ENCODE results near the gene KCNAB2.

KCNAB2 gene

DNA sequence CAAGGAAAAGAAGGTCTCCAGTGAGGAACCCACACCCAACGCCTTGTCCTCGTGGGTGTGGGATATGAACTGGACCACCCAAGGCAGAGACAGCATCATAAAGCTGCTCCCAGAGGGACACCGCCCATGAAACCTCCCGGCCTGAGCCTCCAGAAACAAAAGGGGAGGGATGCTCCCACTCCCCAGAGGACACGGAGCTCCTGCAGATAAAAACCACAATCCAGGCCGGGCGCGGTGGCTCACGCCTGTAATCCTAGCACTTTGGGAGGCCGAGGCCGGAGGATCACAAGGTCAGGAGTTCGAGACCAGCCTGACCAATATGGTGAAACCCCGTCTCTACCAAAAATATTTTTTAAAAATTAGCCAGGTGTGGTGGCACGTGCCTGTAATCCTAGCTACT lies 68.1 kb downstream of the KCNAB2 start:
- no peak for DNase-seq

DNA sequence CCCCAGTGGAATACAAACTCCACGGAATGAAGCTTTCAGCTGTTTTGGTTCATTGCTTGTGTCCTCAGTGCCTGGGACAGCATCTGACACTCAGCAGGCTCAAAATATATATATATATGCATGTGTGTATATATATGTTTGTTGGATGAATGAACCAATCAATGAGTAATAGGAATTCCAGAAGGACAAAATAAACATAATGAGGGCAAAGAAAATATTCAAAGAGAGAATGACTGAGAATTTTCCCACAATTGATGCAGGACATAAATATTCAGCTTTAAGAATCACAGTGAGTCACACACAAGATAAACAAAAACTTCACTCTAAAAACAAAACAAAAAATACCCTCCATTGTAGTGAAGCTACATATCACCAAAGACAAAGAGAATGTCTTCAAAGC lies 70.4 kb downstream of the KCNAB2 start:
- DNase-seq, result no peak

DNA sequence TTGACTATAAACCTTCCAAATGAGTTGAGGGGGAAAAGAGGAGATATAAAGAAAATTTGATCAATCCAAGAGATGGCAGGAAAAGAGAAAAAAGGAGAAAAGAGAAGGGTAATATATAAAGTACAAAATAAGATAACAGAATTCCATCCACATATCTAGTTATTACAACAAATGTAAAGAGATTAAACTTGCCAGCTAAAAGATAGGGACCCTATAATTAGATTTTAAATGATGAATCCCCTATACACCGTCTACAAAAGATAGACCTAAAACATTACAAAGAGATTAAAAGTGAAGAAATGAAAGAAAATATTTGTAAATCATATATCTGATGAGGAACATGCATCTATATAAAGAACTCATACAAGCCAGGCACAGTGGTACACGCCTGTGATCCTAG lies 71.4 kb downstream of the KCNAB2 start:
- DNase-seq, result no peak

DNA sequence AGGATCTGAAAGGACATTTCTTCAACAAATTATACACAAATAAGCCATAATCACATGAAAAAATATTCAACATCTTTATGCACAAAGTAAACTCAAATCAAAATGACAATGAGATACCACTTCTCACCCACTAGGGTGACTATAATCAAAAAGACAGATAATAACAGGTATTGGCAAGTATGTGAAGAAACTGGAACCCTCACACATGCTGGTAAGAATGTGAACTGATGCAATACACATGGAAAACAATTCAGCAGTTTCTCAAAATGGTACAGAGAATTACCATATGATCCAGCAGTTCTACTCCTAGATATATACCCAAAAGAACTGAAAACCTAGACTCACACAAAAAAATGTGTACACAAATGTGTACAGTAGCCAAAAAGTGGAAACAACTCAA lies 71.9 kb downstream of the KCNAB2 start:
- DNase-seq, result no peak

DNA sequence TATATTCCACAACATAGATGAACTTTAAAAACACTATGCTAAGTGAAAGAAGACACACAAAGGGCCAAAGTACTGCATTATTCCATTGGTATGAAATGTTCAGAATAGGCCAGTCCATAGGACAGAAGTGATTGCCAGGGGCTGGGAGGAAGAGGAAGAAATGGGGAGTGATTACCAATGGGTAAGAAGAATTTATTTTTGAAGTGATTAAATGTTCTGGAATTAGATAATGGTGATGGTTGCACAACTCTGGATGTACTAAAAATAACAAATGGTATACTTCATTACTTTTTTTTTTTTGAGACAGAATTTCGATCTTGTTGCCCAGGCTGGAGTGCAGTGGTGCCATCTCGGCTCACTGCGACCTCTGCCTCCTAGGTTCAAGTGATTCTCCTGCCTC lies 72.7 kb downstream of the KCNAB2 start:
- no peak for DNase-seq

DNA sequence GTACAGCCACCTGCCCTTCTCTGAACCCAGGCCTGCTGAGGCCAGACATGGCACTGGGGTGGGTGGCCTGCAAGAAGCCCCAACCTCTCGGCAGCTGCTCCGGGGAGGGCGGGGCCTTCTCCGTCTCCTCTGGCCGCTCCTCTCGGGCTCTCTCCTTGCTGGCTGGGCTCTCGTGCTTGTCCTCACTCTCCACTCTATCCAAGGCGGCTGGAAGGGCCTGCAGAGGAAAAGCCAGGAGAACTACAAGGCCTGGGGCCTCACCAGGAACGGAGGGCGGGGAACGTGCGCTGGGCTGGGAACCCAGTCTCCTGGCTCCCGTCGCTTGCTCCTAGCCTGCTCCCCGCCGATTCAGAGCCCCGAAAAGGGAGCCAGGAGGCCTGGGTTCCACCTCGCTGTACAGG lies 75.3 kb downstream of the KCNAB2 start:
- no peak for DNase-seq

DNA sequence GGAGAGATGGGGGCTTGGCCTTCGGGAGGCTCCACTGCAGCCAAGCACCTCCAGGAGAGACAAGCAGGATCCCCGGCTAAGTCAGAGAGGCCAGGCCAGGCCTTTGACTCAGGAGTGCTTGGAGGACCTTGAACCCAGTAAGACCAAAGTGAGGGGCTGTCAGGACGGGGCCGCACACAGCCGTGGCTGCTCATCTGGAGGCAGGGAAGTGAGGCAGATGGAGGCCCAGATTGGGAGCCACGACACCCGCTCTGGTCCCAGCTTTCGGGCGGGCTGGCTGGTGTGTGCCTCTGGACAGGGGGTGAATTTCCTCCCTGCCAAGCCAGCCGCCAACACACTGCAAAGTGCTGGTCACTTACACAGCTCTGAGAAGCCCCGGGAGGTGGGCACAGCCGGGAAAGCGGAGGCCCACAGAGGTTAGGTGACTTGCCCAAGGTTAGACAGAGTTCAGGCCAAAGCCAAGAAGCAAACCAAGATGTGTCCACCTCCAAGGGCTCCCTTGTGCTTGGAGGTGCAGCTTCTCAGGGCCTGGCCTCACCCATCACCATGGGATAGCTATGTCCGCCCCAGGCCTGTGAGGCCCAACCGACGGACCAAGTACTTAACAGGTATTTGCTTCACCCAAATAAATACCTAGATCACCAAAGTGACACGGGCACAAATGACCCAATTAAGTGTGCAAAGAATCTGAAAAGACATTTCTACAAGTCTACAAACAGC lies 76.1 kb downstream of the KCNAB2 start:
- DNase-seq, result no peak

DNA sequence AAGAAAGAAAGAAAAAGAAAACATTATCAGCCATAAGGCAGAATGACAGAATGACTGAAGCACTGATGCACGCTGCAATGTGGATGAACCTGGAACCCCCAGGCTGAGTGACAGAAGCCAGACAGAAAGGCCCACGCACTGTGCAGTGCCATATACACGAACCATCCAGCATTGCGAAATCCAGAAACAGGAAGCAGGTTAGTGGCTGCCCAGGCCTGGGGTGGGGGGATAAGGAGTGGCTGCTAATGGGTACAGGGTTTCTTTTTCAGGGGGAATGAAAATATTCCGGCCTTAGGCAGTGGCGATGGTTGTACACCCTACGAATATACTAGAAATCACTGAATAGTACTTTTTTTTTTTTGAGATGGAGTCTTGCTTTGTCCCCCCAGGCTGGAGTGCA lies 77.4 kb downstream of the KCNAB2 start:
- no peak for DNase-seq

DNA sequence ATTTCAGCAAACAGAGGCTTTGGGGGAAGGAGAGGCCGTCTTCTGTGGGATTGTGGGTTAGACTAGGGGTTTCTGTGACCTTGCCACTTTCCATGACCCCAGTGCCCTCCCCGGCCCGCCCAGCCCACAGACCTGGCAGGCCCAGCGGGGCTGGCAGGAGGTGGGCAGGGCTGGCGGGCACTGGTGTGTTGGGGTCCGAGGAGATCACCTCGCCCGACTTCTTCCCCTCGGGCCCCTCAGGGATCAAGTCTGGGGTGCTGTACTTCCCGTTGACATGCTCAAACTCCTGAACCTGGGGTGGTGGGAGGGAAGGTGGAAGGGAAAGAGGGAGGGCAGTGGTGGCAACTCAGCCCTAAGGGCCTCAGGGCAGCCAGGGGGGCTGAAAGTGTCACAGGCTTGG lies 78.1 kb downstream of the KCNAB2 start:
- DNase-seq, result no peak

DNA sequence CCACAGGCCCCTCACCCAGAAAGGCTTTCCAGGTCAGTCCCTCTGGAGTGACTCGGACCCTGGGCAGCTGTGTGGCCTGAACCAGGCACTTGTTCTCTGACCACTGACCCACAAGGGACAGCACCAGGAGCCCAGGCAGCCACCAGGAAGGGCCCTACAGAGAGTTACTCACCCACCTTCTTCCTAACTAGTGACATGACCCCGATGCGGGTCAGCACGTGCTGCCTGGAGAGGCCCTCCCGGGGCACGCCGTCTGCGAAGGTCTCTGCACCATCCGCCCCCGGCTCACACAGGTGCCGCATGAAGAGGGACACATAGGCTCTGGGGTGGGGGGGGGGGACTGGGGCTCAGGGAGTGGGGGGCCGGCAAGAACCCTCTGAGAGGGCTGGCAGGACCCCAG lies 78.7 kb downstream of the KCNAB2 start:
- no peak for DNase-seq

DNA sequence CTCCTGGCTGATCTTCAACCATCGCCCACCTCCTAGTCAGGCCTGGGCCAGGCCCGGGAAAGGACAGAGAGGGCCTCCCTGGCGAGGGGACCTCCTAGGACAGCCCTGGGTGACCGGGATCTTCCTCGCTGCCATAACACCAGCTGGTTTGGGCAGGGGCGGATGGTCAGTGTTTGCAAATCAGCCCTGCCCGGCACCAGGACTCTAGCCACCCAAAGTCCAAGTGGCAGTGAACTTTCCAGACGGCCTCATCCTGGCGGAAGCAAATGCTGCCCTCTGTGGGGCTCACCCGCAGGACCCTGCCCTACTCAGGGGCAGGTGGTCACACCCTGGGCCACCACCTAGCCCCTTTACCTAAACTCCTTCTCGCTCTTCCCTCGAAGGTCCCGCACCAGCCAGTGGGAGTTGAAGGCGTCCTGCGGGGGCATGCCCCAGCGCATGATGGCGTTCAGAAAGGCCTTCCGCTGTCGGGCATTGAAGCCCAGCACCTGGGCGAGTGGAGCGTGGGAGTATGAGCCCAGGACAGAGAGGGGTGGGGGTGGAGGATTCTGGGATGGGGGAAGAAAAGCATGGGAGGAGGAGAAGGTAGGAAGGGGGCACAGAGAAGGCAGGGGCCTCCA lies 79.2 kb downstream of the KCNAB2 start:
- DNase-seq, result no peak

DNA sequence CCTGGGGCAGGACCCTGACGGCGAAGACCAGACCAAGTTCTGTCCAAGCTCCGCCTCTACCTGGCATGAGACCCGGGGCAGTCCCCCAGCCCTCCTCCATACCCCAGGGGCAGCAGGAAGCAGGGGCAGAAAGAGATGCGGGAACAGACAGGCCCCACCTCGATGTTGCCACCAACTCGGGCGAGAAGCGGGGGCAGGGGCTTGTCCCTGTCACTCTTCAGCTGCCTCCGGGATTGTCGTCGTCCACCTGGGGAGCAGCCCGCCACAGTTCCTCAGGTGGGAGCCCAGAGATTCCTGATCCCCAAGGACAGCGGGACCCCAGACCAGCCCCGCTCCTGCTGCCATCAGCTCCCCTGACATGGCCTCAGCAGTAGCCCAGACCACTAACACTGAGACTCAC lies 79.7 kb downstream of the KCNAB2 start:
- no peak for DNase-seq

DNA sequence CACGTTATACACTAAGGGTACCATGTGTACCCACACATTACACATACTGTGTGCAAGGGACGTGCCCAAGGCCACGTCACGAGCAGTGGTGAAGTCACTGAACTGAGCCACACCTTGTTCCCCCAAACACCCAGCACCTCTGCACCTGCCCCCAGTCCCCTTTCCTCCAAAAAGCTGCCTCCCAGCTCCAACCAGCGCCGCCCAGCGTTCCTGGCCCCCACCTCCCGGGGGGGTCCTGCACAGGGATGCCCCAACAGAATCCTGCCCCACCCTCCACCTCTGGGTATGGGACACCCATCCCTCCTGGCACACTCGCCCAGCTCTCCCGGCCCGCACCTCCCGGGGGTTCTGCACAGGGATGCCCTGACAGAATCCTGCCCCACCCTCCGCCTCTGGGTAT lies 80.3 kb downstream of the KCNAB2 start:
- DNase-seq, result no peak

DNA sequence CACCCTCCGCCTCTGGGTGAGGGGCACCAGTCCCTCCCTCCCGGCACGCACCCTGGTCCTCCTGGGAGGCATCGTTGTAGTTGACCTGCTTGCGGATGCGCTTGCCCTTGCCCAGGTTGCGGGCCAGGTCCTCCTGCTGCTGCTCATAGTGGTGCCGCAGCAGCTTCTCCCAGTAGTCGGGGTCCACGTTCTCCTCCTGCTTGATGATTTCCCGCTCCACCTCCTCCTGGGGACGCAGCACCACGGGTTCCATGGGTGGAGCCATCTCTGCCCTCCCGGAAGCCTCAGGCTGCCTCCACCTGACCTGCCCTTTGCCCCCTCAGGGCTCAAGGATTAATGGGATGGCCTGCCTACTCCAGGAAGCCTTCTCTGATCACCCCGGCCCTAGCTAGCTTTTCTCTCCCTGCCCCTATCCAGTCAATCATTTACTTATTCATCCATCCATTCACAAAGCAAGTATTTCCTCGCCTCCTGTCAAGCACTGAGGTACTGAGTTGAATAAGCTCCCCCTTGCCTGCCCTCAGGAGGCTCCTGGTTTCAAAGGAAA lies 80.9 kb downstream of the KCNAB2 start:
- no peak for DNase-seq

DNA sequence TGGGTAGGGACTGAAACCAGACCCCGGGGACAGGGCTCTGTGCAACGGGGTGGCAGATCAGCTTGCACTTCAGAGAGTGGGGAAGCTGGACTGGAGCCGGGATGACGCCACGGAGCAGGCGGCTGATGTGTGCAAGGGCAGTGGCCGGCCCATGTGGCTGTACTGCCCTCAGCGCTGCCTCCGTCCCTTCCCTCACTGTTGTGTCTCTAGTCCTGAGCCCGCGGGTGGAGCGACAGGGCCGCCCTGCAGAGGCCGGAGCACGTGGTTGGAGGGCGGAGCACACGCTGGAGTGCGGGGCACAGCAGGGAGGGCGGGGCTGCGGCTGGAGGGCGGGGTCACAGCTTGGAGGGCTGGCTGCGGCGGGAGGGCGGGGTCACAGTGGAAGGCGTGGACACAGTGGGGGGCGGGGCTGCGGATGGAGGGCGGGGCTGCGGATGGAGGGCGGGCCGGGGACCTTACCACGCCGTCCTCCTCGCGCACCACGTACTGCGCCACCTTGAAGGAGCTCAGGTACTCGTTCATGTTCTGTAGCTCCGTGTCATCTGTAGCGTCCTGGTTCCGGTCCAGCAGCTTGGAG lies 82.0 kb downstream of the KCNAB2 start:
- DNase-seq, result no peak

DNA sequence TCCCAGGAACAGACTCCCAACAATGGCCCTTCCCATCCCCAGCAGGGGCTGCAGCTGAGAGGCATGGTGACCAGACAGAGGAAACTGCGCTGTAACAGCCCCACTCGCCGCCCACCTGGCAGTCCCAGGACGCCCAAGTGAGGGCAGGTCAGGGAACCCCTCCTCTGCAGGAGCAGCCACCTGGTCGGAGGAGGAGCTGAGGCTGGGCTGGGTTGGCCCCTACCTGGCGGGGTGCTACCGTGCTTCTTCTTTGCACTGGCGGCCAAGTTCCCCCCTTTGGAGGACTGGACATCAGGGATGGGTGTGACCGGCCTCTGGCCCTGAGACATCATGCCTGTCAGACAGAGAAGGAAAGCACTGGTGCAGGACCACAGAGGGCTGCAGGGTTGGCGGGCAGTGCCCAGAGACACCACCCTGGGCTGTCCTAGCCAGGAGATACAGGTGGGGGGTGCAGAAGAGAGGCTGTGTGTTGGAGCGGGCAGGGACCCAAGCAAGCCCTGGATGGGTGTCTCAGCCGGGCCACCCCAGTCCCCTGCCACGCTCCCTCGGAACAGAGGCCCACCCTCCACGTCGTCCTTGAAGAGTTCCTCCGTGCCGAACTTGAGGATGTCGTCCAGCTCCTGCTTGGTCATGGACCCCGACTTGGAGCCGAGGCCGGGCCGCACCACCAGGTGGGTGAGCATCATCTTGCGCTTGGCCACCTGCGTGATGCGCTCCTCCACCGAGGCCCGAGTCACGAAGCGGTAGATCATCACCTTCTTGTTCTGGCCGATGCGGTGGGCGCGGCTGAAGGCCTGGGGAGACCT lies 82.8 kb downstream of the KCNAB2 start:
- DNase-seq, result no peak

DNA sequence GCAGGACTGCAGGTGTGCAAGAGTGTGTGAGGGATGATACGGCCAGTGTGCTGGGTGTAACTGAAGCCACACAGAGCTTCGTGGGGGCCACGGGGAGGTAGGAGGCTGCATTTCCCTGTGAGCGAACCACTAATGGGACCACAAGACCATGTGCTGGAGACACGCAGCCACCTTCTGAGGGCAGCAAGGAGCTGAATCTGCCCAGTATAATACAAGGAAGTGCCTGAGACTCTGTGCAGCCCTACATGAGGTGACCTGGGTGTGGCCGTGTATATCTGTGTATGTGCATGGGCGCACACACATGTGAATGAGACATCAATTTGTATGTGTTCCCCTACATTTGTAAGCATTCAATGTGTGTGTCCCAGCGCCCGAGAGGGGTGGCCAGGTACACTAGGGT lies 83.6 kb downstream of the KCNAB2 start:
- no peak for DNase-seq

DNA sequence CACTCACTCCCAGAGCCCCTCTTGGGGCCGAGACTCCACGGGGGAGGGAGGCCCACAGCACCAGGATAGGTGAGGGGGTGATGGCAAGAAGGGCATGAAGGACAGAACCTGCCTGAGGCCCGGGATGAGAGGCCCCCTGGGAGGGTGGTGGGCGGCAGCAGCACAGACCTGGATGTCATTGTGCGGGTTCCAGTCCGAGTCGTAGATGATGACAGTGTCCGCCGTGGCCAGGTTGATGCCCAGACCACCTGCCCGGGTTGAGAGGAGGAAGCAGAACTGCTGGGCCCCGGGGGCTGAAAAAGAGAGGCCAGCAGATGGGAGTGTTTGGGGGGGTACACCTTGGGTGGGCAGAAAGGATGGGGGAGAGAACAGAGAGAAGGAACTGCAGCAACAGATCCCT lies 84.3 kb downstream of the KCNAB2 start:
- DNase-seq, result no peak

DNA sequence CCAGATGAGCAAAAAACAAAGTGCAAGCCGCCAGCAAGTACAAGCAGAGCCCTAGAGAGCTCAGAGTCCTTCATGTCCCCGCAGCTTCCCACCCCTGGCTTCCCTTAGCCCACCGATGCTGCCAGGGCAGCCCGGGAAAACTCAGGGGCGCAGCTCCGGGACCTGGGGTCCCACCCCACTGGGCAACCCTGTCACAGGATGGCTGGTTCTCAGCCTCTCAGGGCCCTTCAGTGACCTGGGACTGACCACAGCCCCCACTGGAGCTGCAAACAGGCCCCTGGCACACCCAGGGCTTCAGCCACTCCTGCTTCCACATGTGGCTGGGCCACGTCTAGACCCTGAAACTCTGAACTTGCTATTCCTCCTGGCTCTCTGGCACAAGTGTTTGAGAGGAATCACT lies 84.9 kb downstream of the KCNAB2 start:
- DNase-seq, result no peak

DNA sequence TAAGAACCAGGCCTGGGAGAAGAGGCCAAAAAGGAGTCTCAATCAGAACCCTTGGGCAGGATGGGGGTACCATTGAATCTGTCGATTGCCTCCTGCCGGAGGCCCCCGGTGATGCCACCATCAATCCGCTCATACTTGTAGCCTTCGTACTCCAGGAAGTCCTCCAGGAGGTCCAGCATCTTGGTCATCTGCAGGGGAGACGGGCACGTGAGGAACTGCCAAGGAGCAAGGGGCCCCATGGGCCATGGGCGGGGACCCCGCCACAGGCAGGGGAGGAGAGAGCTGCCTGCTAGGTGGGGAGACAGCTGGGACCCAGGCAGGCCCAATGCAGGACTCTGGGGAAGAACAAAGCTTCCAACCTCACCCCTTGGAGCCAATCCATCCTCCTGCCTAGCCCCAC lies 85.9 kb downstream of the KCNAB2 start:
- DNase-seq, result no peak

DNA sequence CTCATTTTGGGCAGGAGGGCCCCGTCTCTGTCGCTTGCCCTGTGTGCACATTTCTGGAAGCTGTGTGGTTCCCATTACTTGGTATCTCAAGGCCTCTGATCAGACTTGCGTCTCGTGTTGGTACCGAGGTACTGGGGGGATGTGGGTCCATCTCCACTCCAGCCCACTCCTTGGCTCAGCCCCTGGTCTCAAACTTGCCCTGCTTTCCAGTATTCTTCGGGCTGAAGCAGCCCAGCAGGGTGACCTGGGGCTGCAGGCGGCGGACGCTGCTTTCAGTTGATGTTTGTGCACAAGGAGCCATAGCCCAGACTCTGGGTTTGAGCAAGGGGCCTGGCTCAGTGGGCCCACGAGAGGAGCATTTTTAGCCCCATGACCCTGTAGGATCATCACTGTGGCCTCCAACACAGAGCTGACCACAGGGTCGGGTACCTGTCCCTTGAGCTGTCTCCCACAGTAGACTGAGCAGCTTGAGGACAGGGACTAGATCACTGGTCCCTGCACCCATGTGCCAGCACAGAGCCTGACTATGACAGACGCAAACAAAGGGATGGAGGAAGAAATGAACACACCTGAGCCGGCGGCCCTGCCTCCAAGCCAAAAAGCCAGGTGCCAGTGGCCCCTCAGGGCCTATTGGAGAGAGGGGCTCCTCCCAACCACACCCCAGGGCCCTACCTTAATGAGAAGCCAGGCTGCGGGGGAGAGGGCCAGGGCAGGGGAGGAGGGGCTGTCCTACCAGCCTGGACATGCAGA lies 87.6 kb downstream of the KCNAB2 start:
- DNase-seq, result no peak

DNA sequence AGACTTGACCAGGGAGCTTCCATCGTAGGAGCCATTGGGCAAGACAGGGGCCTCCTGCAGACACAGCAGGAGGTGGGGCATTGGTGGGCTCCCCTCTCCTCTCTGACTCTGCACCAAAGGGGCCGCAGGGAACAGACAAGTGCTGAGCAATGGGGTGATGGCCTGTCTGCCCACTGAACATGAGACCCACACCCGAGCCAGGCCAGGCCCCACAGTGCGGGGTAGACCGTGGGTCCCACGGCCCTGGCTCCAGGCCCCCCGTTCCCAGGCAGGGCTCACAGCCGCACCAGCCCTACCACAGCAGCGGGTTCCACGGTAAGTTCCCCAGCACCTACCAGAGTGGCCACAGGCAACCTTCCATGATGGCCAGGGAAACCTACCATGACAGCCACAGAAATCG lies 88.5 kb downstream of the KCNAB2 start:
- DNase-seq, result no peak
